Glutamatergic neuron (in vitro differentiated cells): Measurements from ENCODE around the gene PKD1L1. TPM values are rescaled to one million over a fixed set of nuclear protein-coding genes. Genes with fewer than 3 reads are reported as not detected.
"Not testable (repeated sequence)": the region's sequence is repeated elsewhere in the genome, so short reads cannot be mapped to it uniquely, and the experiment has no call there.

Experiments used
- DNase-seq: peaks from one replicate; pipeline ENCODE4 v3.0.0; 2022
- H3K27ac Mint-ChIP-seq: one replicate; pipeline ENCODE4 v1.8.0; 2020; ENCODE audit warnings: mild to moderate bottlenecking, mixed read lengths, inconsistent platforms; ENCODE audit not compliant: unreplicated experiment
- H3K27me3 Mint-ChIP-seq: one replicate; pipeline ENCODE4 v1.8.0; 2020; ENCODE audit warnings: mild to moderate bottlenecking, moderate library complexity, mixed read lengths, inconsistent platforms; ENCODE audit not compliant: unreplicated experiment
- H3K36me3 Mint-ChIP-seq: one replicate; pipeline ENCODE4 v1.8.0; 2020; ENCODE audit warnings: mild to moderate bottlenecking, mixed read lengths, inconsistent platforms; ENCODE audit not compliant: unreplicated experiment
- H3K4me1 Mint-ChIP-seq: one replicate; pipeline ENCODE4 v1.8.0; 2020; ENCODE audit warnings: mild to moderate bottlenecking, low read depth, mixed read lengths, inconsistent platforms; ENCODE audit not compliant: unreplicated experiment
- H3K4me3 Mint-ChIP-seq: one replicate; pipeline ENCODE4 v1.8.0; 2020; ENCODE audit warnings: mild to moderate bottlenecking, mixed read lengths, inconsistent platforms; ENCODE audit not compliant: unreplicated experiment
- H3K9me3 Mint-ChIP-seq: one replicate; pipeline ENCODE4 v1.8.0; 2020; ENCODE audit warnings: mild to moderate bottlenecking, moderate library complexity, mixed read lengths, inconsistent platforms; ENCODE audit not compliant: unreplicated experiment
- total RNA-seq: library from RNA; stranded (reverse); fragmentation: NEBNext Ultra II Directional; extraction: Animal tissue kit (Norgen Biotek cat#: 25700); gene quantifications from one replicate; pipeline ENCODE4 v1.2.1, GENCODE V29; 2021; ENCODE audit not compliant: unreplicated experiment
- TF ChIP-seq, protein P1 (sequence below): fragments of 200-600 bp; sonication (generic); IDR thresholded peaks from one replicate; pipeline ENCODE4 v1.5.0; 2021; ENCODE audit not compliant: partially characterized antibody, unreplicated experiment

PKD1L1 gene
- total RNA-seq, 1 donor from 2014 or later = 0.17 TPM

DNA sequence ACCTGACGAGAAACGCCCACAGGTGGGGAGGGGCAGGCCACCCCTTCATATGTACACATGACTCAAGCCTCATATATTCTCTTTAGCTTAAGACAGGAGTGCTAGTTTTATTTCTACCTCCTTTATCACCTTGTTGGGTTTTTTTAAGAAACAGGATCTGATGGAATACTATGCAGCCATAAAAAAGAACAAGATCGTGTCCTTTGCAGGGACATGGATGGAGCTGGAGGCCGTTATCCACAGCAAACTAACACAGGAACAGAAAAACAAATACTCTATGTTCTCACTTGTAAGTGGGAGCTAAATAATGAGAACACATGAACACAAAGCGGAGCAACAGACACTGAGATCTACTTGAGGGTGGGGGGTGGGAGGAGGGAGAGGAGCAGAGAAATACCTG, 42.3 kb upstream of the PKD1L1 start:
- no peaks in the 10 kb centered on the region for H3K36me3 Mint-ChIP-seq
- no peak for DNase-seq
- TF ChIP-seq, protein P1, sequence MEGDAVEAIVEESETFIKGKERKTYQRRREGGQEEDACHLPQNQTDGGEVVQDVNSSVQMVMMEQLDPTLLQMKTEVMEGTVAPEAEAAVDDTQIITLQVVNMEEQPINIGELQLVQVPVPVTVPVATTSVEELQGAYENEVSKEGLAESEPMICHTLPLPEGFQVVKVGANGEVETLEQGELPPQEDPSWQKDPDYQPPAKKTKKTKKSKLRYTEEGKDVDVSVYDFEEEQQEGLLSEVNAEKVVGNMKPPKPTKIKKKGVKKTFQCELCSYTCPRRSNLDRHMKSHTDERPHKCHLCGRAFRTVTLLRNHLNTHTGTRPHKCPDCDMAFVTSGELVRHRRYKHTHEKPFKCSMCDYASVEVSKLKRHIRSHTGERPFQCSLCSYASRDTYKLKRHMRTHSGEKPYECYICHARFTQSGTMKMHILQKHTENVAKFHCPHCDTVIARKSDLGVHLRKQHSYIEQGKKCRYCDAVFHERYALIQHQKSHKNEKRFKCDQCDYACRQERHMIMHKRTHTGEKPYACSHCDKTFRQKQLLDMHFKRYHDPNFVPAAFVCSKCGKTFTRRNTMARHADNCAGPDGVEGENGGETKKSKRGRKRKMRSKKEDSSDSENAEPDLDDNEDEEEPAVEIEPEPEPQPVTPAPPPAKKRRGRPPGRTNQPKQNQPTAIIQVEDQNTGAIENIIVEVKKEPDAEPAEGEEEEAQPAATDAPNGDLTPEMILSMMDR = no peak
- peaks cover 3% of the 10 kb centered on the region for H3K9me3 Mint-ChIP-seq
- H3K4me1 Mint-ChIP-seq = peaks cover 23% of the 10 kb centered on the region
- no peaks in the 10 kb centered on the region for H3K27me3 Mint-ChIP-seq
- no peak overlapping the region for H3K4me3 Mint-ChIP-seq
- peak overlapping the region; percentile 78 for H3K27ac Mint-ChIP-seq

DNA sequence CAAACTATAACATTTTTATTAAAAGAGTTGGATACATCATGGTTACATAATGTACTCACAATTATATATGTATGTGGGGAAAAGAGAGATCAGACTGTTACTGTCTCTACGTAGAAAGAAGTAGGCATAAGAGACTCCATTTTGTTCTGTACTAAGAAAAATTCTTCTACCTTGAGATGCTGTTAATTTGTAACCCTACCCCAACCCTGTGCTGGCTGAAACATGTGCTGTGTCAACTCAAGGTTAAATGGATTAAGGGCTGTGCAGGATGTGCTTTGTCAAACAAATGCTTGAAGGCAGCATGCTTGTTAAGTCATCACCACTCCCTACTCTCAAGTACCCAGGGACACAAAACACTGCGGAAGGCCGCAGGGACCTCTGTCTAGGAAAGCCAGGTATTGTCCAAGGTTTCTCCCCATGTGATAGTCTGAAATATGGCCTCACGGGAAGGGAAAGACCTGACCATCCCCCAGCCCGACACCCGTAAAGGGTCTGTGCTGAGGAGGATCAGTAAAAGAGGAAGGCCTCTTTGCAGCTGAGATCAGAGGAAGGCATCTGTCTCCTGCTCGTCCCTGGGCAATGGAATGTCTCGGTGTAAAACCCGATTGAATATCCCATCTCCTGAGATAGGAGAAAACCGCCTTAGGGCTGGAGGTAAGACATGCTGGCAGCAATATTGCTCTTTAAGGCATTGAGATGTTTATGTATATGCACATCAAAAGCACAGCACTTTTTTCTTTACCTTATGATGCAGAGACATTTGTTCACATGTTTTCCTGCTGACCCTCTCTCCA, 41.5 kb upstream of the PKD1L1 start:
- Mint-ChIP-seq H3K27ac (peak overlapping the region; percentile 78), H3K4me1 (peaks cover 23% of the 10 kb centered on the region)
- H3K36me3 Mint-ChIP-seq, H3K9me3 Mint-ChIP-seq, H3K27me3 Mint-ChIP-seq, DNase-seq, H3K4me3 Mint-ChIP-seq: not testable (repeated sequence)

DNA sequence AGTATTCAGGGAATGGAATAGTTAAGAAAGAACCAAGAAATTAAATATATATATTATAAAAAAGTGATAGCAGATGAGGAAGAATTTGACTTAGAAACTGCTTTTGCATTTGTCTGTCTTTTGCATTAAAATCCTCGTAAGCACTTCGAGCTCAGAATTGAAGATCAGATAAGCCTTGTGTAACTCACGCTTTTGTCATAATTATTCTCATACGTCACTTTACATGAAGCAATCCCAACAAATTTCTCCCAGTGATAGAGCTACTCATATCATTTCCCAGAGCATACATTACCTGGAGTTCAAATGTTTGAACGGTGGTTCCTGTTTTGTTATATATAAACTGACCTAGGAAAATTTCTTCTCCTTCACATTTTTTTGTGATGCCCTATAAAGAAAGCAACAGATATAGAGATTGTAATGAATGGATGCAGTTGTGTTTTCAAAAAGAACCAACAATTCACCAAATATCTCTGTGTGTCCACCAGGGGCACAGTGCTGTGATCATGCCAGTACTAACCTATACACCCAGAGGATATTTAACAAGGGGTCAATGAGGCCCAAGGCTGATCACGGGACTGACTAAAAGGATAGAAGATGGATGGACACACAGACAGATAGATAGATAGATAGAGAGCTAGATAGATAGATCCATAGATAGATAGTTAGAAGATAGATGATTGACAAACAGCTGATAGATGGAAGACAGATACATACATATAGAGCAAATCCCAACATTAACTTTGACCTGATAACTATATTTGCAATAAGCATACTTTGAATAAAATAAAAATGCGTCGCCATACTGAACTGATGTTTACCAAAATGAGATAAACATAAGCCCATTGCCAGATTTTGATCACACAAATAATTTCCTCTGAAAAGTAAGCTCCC, 40.5 kb upstream of the PKD1L1 start:
- H3K36me3 Mint-ChIP-seq = no peaks in the 10 kb centered on the region
- no peaks in the 10 kb centered on the region for H3K27me3 Mint-ChIP-seq
- DNase-seq = peak; percentile 25
- H3K9me3 Mint-ChIP-seq = peaks cover 2% of the 10 kb centered on the region
- H3K27ac Mint-ChIP-seq = no peak overlapping the region
- H3K4me3 Mint-ChIP-seq = no peak overlapping the region
- H3K4me1 Mint-ChIP-seq = peaks cover 23% of the 10 kb centered on the region
- TF ChIP-seq, protein P1 = peak; percentile 59

DNA sequence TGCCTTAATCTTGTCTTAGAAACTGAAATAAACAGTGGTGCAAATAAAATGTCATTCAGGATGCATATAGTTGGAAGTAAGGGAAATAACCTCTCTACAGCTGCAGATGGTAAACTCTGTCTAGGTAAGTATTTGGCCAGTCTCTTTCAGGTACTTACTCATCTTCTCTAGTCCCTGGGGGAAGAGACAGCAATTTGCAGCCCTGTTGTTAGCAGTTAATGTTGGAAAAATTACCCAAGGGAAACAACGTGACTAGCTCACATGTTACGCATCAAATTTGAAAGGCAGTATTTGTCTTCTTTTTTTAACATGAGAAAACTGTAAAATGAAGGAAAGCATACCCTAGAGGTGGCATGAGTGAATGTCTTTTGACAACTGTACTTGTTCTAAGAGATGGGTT, 34.3 kb upstream of the PKD1L1 start:
- no peaks in the 10 kb centered on the region for H3K36me3 Mint-ChIP-seq
- peaks cover 4% of the 10 kb centered on the region for H3K9me3 Mint-ChIP-seq
- DNase-seq = no peak
- peak overlapping the region; percentile 80 for H3K27ac Mint-ChIP-seq
- TF ChIP-seq, protein P1 = no peak
- H3K4me3 Mint-ChIP-seq = no peak overlapping the region
- H3K27me3 Mint-ChIP-seq = peaks cover 2% of the 10 kb centered on the region
- peaks cover 17% of the 10 kb centered on the region for H3K4me1 Mint-ChIP-seq

DNA sequence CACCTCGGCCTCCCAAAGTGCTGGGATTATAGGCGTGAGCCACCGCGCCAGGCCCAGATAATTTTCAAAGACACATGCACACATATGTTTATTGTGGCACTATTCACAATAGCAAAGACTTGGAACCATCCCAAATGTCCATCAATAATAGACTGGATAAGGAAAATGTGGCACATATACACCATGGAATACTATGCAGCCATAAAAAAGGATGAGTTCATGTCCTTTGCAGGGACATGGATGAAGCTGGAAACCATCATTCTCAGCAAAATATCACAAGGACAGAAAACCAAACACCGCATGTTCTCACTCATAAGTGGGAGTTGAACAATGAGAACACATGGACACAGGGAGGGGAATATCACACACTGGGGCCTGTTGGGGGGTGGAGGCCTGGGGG, 32.4 kb upstream of the PKD1L1 start:
- not testable (repeated sequence) for DNase-seq, H3K36me3 Mint-ChIP-seq, H3K9me3 Mint-ChIP-seq, H3K27me3 Mint-ChIP-seq, H3K27ac Mint-ChIP-seq, H3K4me3 Mint-ChIP-seq
- peaks cover 17% of the 10 kb centered on the region for H3K4me1 Mint-ChIP-seq

DNA sequence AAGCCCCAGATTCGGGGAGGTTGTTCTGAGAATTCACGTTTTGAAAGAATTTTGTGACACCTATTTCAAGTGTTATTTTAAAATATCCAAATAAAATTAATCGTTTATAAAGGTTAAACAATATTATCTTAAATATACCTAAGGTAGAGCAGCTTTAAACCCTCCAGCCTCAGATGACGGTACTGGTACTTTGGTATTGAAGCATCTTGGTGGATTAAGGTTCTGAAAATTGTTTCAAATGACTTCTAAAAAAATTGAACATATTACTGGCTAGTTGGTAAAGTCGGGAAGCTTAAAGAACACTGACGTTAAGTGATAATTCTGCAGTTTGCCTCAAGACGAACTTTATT, 31.5 kb upstream of the PKD1L1 start:
- H3K27ac Mint-ChIP-seq = peak overlapping the region; percentile 95
- H3K9me3 Mint-ChIP-seq = peaks cover 4% of the 10 kb centered on the region
- H3K36me3 Mint-ChIP-seq = no peaks in the 10 kb centered on the region
- TF ChIP-seq, protein P1 = no peak
- peaks cover 2% of the 10 kb centered on the region for H3K27me3 Mint-ChIP-seq
- no peak for DNase-seq
- peaks cover 17% of the 10 kb centered on the region for H3K4me1 Mint-ChIP-seq
- H3K4me3 Mint-ChIP-seq = peak overlapping the region; percentile 87
